ENCODE results near the gene FGR.

GRCh38 chr1:27684176-27684575 lies 49.2 kb upstream of the FGR start:
- no peak for TF ChIP-seq CTCF (optimal IDR thresholded peaks at IDR 0.05 in 1 of 3, IDR thresholded peaks at IDR 0.05 in 1 of 3, conservative IDR thresholded peaks at IDR 0.05 in 1 of 3; ENCODE audit: extremely low read depth in 1 of 3, insufficient read depth in 2 of 3, low read length in 3 of 3)
- TF ChIP-seq EZH2 (IDR thresholded peaks at IDR 0.05; ENCODE audit: low read length): no peak

Data from keratinocyte (primary cell).